Hepatocyte (in vitro differentiated cells): ENCODE measurements around the gene PRTFDC1. TPM values are rescaled to one million over a fixed set of nuclear protein-coding genes. Genes with fewer than 3 reads are reported as not detected.

Source experiments
- DNase-seq: peaks from one replicate; pipeline ENCODE4 v3.0.0-alpha.2; 2016; ENCODE audit warnings: low spot score
- H2AFZ ChIP-seq: fragments of 200-600 bp; sonication (generic); 2 replicates; pipeline ENCODE4 v1.6.0; 2016; ENCODE audit warnings: antibody characterized with exemption, mild to moderate bottlenecking
- H3K27ac ChIP-seq: fragments of 200-600 bp; sonication (generic); 2 replicates; pipeline ENCODE4 v1.5.1; 2016; ENCODE audit warnings: mild to moderate bottlenecking
- H3K27me3 ChIP-seq: fragments of 200-600 bp; sonication (generic); 2 replicates; pipeline ENCODE4 v1.6.1; 2016
- H3K36me3 ChIP-seq: fragments of 200-600 bp; sonication (generic); replicated peaks from 2 replicates; pipeline ENCODE4 v1.5.1; 2016; ENCODE audit warnings: low read depth; ENCODE audit not compliant: insufficient read depth
- H3K4me1 ChIP-seq: fragments of 200-600 bp; sonication (generic); 2 replicates; pipeline ENCODE4 v1.5.1; 2016; ENCODE audit warnings: mild to moderate bottlenecking, moderate library complexity; ENCODE audit not compliant: insufficient read depth
- H3K4me2 ChIP-seq: fragments of 200-600 bp; sonication (generic); 2 replicates; pipeline ENCODE4 v1.6.0; 2016
- H3K4me3 ChIP-seq: fragments of 200-600 bp; sonication (generic); 2 replicates; pipeline ENCODE4 v1.5.1; 2016; ENCODE audit warnings: mild to moderate bottlenecking
- H3K79me2 ChIP-seq: fragments of 200-600 bp; sonication (generic); 2 replicates; pipeline ENCODE4 v1.6.0; 2017; ENCODE audit warnings: mild to moderate bottlenecking
- H3K9me2 ChIP-seq: fragments of 200-600 bp; sonication (generic); replicated peaks from 2 replicates; pipeline ENCODE4 v1.6.0; 2017; ENCODE audit warnings: mild to moderate bottlenecking; ENCODE audit not compliant: insufficient read depth
- H3K9me3 ChIP-seq: fragments of 200-600 bp; sonication (generic); 2 replicates; pipeline ENCODE4 v1.5.1; 2016; ENCODE audit warnings: low read depth, mild to moderate bottlenecking
- H4K20me1 ChIP-seq: fragments of 200-600 bp; sonication (generic); 2 replicates; pipeline ENCODE4 v1.6.0; 2016; ENCODE audit warnings: mild to moderate bottlenecking; ENCODE audit not compliant: insufficient read depth, poor library complexity, severe bottlenecking
- CTCF ChIP-seq: fragments of 200-600 bp; sonication (generic); IDR thresholded peaks from 2 replicates; pipeline ENCODE4 v1.5.1; 2016; ENCODE audit warnings: antibody characterized with exemption, mild to moderate bottlenecking; ENCODE audit not compliant: poor library complexity
- EZH2 ChIP-seq: fragments of 200-600 bp; sonication (generic); IDR thresholded peaks from 2 replicates; pipeline ENCODE4 v1.6.1; 2016; ENCODE audit warnings: antibody characterized with exemption, mild to moderate bottlenecking, borderline replicate concordance
- EZH2phosphoT487 ChIP-seq: fragments of 200-600 bp; sonication (generic); IDR thresholded peaks from one replicate; pipeline ENCODE4 v1.6.1; 2018; ENCODE audit warnings: antibody characterized with exemption, mild to moderate bottlenecking, low read depth, moderate library complexity; ENCODE audit not compliant: unreplicated experiment, severe bottlenecking
- WGBS: methylation state at CpG from one replicate; pipeline ENCODE4 v1.1.6; 2016; ENCODE audit warnings: low lambda C conversion rate; ENCODE audit errors: missing lambda C conversion rate; 5-methylcytosine and 5-hydroxymethylcytosine counted together
- polyA plus RNA-seq: library from polyadenylated mRNA; unstranded; fragments of >200 nt; fragmentation: Nextera tagmentation; extraction: Ambion mirVana; gene quantifications from 2 replicates; pipeline ENCODE4 v1.2.1, GENCODE V29; 2016
- total RNA-seq: library from RNA; depleted of rRNA; stranded (reverse); fragments of >200 nt; gene quantifications from 2 replicates; pipeline ENCODE4 v1.2.3, GENCODE V29; 2014

The PRTFDC1 gene
- total and polyA plus RNA-seq, 2 experiments from 2014 or later, result 6.4 to 14.7 TPM

- H4K20me1 ChIP-seq, result no peaks in the 10 kb centered on the region
- H3K36me3 ChIP-seq, result no peaks in the 10 kb centered on the region
- no peak overlapping the region for H2AFZ ChIP-seq
- no peaks in the 10 kb centered on the region for H3K79me2 ChIP-seq
- no peak for DNase-seq
- no peaks in the 10 kb centered on the region for H3K9me3 ChIP-seq
- no peaks in the 10 kb centered on the region for H3K27me3 ChIP-seq
- TF ChIP-seq EZH2, result no peak
- TF ChIP-seq EZH2phosphoT487, result no peak
- no peak for TF ChIP-seq CTCF
- H3K27ac ChIP-seq, result no peak overlapping the region
- no peak overlapping the region for H3K4me3 ChIP-seq
- H3K4me1 ChIP-seq, result peaks cover 4% of the 10 kb centered on the region
- H3K4me2 ChIP-seq, result no peak overlapping the region
- no peaks in the 10 kb centered on the region for H3K9me2 ChIP-seq
Observed at GRCh38 chr10:24824124-24824523, 128.3 kb downstream of the PRTFDC1 start.

- TF ChIP-seq EZH2phosphoT487, result no peak
- TF ChIP-seq CTCF, result no peak
- no peak for TF ChIP-seq EZH2
- DNase-seq, result no peak
- Histone ChIP-seq H2AFZ (no peak overlapping the region), H3K4me3 (no peak overlapping the region), H3K27me3 (no peaks in the 10 kb centered on the region), H3K9me3 (no peaks in the 10 kb centered on the region), H3K27ac (no peak overlapping the region), H3K9me2 (no peaks in the 10 kb centered on the region), H3K4me2 (no peak overlapping the region), H3K36me3 (no peaks in the 10 kb centered on the region), H3K4me1 (peaks cover 4% of the 10 kb centered on the region), H4K20me1 (no peaks in the 10 kb centered on the region), H3K79me2 (no peaks in the 10 kb centered on the region)
- WGBS, result 67% methylated on average over 2 of the region's 2 CpGs
Observed at GRCh38 chr10:24822590-24822989, 129.8 kb downstream of the PRTFDC1 start.

- WGBS, result 86% methylated on average over 3 of the region's 3 CpGs
- H2AFZ ChIP-seq, result no peak overlapping the region
- peaks cover 4% of the 10 kb centered on the region for H3K4me1 ChIP-seq
- no peaks in the 10 kb centered on the region for H4K20me1 ChIP-seq
- no peaks in the 10 kb centered on the region for H3K36me3 ChIP-seq
- H3K9me2 ChIP-seq, result no peaks in the 10 kb centered on the region
- TF ChIP-seq EZH2, result no peak
- TF ChIP-seq EZH2phosphoT487, result no peak
- no peak for TF ChIP-seq CTCF
- no peak overlapping the region for H3K27ac ChIP-seq
- DNase-seq, result peak; percentile 56
- H3K4me3 ChIP-seq, result no peak overlapping the region
- no peak overlapping the region for H3K4me2 ChIP-seq
- no peaks in the 10 kb centered on the region for H3K79me2 ChIP-seq
- H3K9me3 ChIP-seq, result no peaks in the 10 kb centered on the region
- no peaks in the 10 kb centered on the region for H3K27me3 ChIP-seq
Observed at GRCh38 chr10:24821986-24822385, 130.4 kb downstream of the PRTFDC1 start.

DNA sequence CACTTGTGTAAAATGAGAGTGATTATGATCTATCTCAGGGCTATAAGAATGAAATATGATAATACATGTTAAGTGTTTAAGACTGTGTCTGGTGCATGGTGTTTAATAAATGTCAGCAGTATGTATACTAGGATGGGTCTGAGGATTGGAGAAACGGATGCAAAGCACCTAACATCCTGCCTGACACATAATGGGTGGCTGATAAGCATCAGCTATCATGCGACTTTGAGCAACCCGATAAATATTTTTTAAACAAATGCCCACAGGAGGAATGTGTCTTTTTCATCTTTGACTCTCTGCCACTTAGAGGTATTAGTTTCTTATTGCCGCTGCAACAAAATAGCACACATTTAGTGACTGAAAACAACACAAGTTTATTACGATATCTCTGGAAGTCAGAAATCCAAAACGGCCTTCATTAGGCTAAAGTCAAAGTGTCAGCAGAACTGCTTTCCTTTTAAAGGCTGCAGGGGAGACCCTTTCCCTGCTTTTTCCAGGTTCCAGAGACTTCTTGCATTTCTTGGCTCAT lies 135.5 kb downstream of the PRTFDC1 start:
- Histone ChIP-seq H3K9me2 (no peaks in the 10 kb centered on the region), H3K79me2 (no peaks in the 10 kb centered on the region), H3K4me2 (no peak overlapping the region), H4K20me1 (no peaks in the 10 kb centered on the region), H3K9me3 (no peaks in the 10 kb centered on the region), H3K4me3 (no peak overlapping the region), H3K36me3 (no peaks in the 10 kb centered on the region), H3K27ac (no peak overlapping the region), H2AFZ (no peak overlapping the region), H3K27me3 (no peaks in the 10 kb centered on the region), H3K4me1 (no peaks in the 10 kb centered on the region)
- no peak for TF ChIP-seq CTCF
- TF ChIP-seq EZH2phosphoT487, result no peak
- no peak for DNase-seq
- 81% methylated on average over 6 of the region's 6 CpGs for WGBS
